SU-DHL-6 (cell line): Measurements from ENCODE around the gene WDR93.

Source experiments
- CTCF ChIP-seq: fragments of 200-600 bp; sonication (generic); IDR thresholded peaks from one replicate; pipeline ENCODE4 v1.5.1; 2017; ENCODE audit warnings: antibody characterized with exemption, mild to moderate bottlenecking, low read length, moderate library complexity; ENCODE audit not compliant: insufficient read depth, poor library complexity, severe bottlenecking
- EZH2phosphoT487 ChIP-seq: fragments of 200-600 bp; sonication (generic), shearing (Covaris generic); conservative IDR thresholded peaks from 2 replicates; pipeline ENCODE4 v1.6.1; 2018; ENCODE audit warnings: mild to moderate bottlenecking, antibody characterized with exemption, low read length, moderate library complexity, mixed read lengths

DNA sequence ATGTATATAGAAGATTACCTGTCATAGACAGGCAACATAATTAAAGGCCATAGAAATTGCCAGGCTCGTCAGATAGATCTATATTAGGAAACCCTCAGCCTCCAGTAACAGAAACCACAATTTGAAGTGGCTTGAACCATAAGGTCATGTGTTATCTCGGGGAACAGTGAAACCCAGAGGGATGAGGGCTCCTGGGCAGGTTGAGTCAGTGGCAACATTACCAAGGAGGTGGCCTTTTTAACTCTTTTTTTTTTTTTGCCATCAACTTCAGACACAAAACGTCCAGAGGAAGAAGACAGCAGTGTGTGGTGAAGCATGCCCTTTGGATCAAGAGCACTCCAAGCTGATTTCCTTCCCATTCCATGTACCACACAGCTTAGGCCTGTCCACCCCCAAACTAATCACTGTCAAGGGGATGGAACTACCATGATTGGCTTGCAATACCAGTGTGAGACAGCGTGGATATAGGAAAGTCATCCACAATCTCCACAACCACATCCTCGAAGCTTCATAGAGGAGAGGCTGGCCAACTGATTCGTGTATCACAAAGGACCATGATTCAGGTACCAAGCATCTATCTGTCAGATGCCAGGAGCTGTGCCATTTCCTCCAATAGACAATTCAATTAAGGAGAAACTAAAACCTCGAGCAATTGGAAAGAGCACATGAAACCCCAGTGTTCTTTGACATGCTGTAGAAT, 34.3 kb upstream of the WDR93 start:
- TF ChIP-seq CTCF = no peak
- no peak for TF ChIP-seq EZH2phosphoT487
